HG03064 (cell line): ENCODE measurements around the gene DLG5.
"Not testable (repeated sequence)": the region's sequence is repeated elsewhere in the genome, so short reads cannot be mapped to it uniquely, and the experiment has no call there.

ENCODE experiments used
- ATAC-seq: cut with Tn5 transposase; IDR thresholded peaks from one replicate; pipeline ENCODE4 v1.9.1; 2021; ENCODE audit warnings: low read depth; ENCODE audit not compliant: unreplicated experiment

The DLG5 gene

GRCh38 chr10:77780180-77780579, 146.4 kb downstream of the DLG5 start:
- no peak for ATAC-seq

- no peak for ATAC-seq
Observed at GRCh38 chr10:77776487-77776886, 150.1 kb downstream of the DLG5 start.

GRCh38 chr10:77774940-77775391, 151.6 kb downstream of the DLG5 start:
- no peak for ATAC-seq

GRCh38 chr10:77773631-77774426, 152.7 kb downstream of the DLG5 start:
- ATAC-seq, result no peak

- not testable (repeated sequence) for ATAC-seq
Observed at GRCh38 chr10:77772852-77773600, 153.5 kb downstream of the DLG5 start.

GRCh38 chr10:77771851-77772250, 154.7 kb downstream of the DLG5 start:
- ATAC-seq, result no peak

- no peak for ATAC-seq
Observed at GRCh38 chr10:77771450-77771849, 155.1 kb downstream of the DLG5 start.

- ATAC-seq, result no peak
Observed at GRCh38 chr10:77770868-77771175, 155.7 kb downstream of the DLG5 start.

GRCh38 chr10:77770081-77770867, 156.3 kb downstream of the DLG5 start:
- no peak for ATAC-seq

GRCh38 chr10:77768039-77768438, 158.5 kb downstream of the DLG5 start:
- ATAC-seq, result no peak

- no peak for ATAC-seq
Observed at GRCh38 chr10:77763453-77764430, 162.8 kb downstream of the DLG5 start.

- ATAC-seq, result not testable (repeated sequence)
Observed at GRCh38 chr10:77758406-77758805, 168.1 kb downstream of the DLG5 start.

- ATAC-seq, result no peak
Observed at GRCh38 chr10:77756319-77757232, 170.0 kb downstream of the DLG5 start.

- ATAC-seq, result no peak
Observed at GRCh38 chr10:77746047-77746707, 180.4 kb downstream of the DLG5 start.

- no peak for ATAC-seq
Observed at GRCh38 chr10:77744245-77744644, 182.3 kb downstream of the DLG5 start.

GRCh38 chr10:77742172-77742571, 184.4 kb downstream of the DLG5 start:
- ATAC-seq, result no peak

GRCh38 chr10:77741746-77742145, 184.8 kb downstream of the DLG5 start:
- ATAC-seq, result no peak
